Measurements from ENCODE around the gene ENTPD2.

Gene ENTPD2

DNA sequence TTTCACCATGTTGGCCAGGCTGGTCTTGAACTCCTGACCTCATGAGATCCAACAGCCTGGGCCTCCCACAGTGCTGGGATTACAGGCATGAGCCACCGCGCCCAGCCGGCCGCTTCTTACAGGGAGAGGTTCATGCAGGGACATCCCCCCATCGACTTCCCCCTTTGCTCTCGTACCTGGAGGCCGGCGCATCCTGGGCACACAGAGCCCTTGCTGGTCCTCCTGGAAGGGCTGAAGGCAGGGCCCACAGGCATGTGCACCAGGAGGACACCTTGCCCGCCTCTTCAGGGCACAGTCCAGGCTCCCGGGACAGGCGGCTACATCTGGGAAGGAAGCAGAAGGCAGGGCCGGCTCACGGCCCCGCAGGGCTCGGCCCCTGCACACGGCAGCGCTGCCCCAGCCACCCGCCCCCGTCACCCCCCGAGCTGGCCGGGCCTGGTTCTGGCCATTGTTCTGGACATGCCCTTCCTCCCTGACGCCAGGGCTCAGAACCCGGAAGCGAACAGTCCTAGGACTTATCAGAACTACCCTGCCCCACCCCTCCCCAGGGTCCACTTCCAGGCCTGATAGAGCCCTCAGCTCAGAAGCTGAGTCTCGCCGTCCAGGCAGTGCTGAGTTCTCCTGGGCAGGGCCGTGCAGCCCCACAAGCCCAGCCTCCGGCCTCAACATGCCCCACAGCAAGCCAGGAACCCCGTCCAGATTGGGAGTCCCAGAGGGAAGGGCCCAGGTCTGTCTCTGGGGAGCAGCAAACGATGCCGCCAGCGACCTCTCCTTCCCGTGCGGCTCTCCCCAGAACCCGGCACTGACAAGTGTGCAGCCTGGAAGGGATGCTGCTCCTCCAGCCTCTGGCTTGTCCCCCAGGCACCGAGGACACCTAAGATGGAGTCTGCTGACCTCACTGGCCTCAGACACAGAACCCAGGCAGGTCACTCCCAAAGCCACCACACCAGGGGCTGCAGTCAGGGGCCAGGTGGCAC lies 10.8 kb downstream of the ENTPD2 start:
- no peak for DNase-seq
- no peak overlapping the region for H3K27ac ChIP-seq
- no peaks in the 10 kb centered on the region for H3K27me3 ChIP-seq (replicated peaks)
- TF ChIP-seq, protein P1, sequence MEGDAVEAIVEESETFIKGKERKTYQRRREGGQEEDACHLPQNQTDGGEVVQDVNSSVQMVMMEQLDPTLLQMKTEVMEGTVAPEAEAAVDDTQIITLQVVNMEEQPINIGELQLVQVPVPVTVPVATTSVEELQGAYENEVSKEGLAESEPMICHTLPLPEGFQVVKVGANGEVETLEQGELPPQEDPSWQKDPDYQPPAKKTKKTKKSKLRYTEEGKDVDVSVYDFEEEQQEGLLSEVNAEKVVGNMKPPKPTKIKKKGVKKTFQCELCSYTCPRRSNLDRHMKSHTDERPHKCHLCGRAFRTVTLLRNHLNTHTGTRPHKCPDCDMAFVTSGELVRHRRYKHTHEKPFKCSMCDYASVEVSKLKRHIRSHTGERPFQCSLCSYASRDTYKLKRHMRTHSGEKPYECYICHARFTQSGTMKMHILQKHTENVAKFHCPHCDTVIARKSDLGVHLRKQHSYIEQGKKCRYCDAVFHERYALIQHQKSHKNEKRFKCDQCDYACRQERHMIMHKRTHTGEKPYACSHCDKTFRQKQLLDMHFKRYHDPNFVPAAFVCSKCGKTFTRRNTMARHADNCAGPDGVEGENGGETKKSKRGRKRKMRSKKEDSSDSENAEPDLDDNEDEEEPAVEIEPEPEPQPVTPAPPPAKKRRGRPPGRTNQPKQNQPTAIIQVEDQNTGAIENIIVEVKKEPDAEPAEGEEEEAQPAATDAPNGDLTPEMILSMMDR (IDR thresholded peaks at IDR 0.05; ENCODE audit: low read depth, low read length, missing control alignments): no peak
- in situ Hi-C loops (cut with HindIII; ENCODE audit: low pct_ligation_motif_present, low sequenced_read_pairs): loop anchor here (25.0 kb wide), 2 partner anchors 106 to 231 kb away; partner anchors contain the start of genes C8G, FBXW5 and RABL6
- no peak overlapping the region for H3K4me3 ChIP-seq (ENCODE audit: low read depth, low read length)
- peaks cover 15% of the 10 kb centered on the region for H3K36me3 ChIP-seq (replicated peaks)

- Histone ChIP-seq H3K27me3 (replicated peaks) (no peaks in the 10 kb centered on the region), H3K36me3 (replicated peaks) (peaks cover 15% of the 10 kb centered on the region), H3K27ac (no peak overlapping the region), H3K4me3 (ENCODE audit: low read depth, low read length) (no peak overlapping the region)
- in situ Hi-C loops (cut with HindIII; ENCODE audit: low pct_ligation_motif_present, low sequenced_read_pairs): loop anchor here (25.0 kb wide), 2 partner anchors 104 to 229 kb away; partner anchors contain the start of genes C8G, FBXW5 and RABL6
- TF ChIP-seq, protein P1 (IDR thresholded peaks at IDR 0.05; ENCODE audit: low read depth, low read length, missing control alignments): no peak
- DNase-seq: no peak
Measured at GRCh38 chr9:137041124-137041523, 12.7 kb downstream of the ENTPD2 start.

DNA sequence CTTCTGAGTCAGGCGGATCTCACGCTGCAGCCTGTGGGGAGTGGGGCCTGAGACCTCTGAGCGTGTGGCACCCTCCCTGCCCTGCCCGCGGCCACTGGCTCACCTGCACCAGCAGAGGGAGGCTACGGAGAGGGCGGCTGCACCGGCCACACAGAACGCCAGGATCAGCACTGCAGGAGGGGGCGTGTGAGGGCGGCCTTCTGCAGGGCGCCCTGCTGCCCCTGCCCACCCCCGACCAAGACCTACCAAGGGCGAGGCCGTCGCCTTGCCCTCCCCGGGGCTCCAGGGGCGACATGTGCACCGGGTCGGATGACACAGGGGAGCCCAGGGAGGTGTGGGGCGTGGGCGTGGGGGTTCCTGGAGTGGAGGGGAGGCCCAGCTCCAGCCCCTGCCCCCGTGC lies 13.3 kb downstream of the ENTPD2 start:
- DNase-seq: no peak
- TF ChIP-seq, protein P1 (IDR thresholded peaks at IDR 0.05; ENCODE audit: low read depth, low read length, missing control alignments): no peak
- no peak overlapping the region for H3K4me3 ChIP-seq (ENCODE audit: low read depth, low read length)
- no peak overlapping the region for H3K27ac ChIP-seq
- H3K36me3 ChIP-seq (replicated peaks): peaks cover 15% of the 10 kb centered on the region
- no peaks in the 10 kb centered on the region for H3K27me3 ChIP-seq (replicated peaks)
- in situ Hi-C loops (cut with HindIII; ENCODE audit: low pct_ligation_motif_present, low sequenced_read_pairs): loop anchor here (25.0 kb wide), 2 partner anchors 103 to 228 kb away; partner anchors contain the start of genes C8G, FBXW5 and RABL6

DNA sequence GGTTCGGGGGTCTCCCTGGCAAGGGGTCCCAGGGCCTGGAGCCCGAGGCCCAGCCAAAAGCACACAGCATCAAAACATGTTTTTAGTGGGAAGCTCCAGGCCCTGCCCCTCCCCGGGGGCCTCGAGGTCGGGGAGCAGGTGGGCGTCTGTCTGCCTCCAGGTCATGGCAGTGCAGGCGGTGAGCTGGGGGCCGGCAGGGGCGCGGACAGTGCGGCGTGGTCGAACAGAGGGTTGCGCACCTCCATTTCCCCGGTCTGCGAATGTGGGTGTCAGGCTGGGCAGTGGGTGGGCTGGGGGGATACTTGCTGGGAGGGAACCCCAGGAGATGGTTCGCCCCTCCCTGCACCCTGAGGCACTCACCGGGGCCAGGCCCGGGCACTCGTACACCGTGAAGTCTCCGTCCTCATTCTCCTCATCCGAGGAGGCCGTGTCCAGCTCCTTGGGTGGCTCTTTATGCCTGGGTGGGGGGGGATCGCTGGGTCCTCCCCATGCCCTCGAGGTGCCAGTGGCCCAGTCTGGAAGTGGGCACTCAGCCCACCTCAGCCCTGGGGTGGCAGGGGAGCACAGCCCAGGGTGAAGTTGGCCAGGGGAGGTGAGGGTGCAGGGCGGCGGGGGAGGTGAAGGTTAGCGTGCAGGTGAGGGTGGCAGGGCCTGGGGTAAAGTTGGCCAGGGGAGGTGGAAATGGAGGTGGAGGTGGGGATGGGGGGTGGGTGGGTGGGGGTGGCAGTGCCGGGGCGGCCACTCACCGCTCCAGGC lies 14.1 kb downstream of the ENTPD2 start:
- H3K36me3 ChIP-seq (replicated peaks): peaks cover 15% of the 10 kb centered on the region
- in situ Hi-C loops (cut with HindIII; ENCODE audit: low pct_ligation_motif_present, low sequenced_read_pairs): loop anchor here (25.0 kb wide), 2 partner anchors 102 to 227 kb away; partner anchors contain the start of genes C8G, FBXW5 and RABL6

GRCh38 chr9:137038916-137039315 lies 14.9 kb downstream of the ENTPD2 start:
- in situ Hi-C loops (cut with HindIII; ENCODE audit: low pct_ligation_motif_present, low sequenced_read_pairs): loop anchor here (25.0 kb wide), 2 partner anchors 102 to 227 kb away; partner anchors contain the start of genes C8G, FBXW5 and RABL6
- H3K27ac ChIP-seq: no peak overlapping the region
- H3K36me3 ChIP-seq (replicated peaks): peaks cover 15% of the 10 kb centered on the region
- no peak overlapping the region for H3K4me3 ChIP-seq (ENCODE audit: low read depth, low read length)
- TF ChIP-seq, protein P1 (IDR thresholded peaks at IDR 0.05; ENCODE audit: low read depth, low read length, missing control alignments): no peak
- H3K27me3 ChIP-seq (replicated peaks): no peaks in the 10 kb centered on the region
- no peak for DNase-seq

More for the DNA sequence above, 14.1 kb downstream of the ENTPD2 start:
- no peak for DNase-seq
- TF ChIP-seq, protein P1 (IDR thresholded peaks at IDR 0.05; ENCODE audit: low read depth, low read length, missing control alignments): no peak
- H3K4me3 ChIP-seq (ENCODE audit: low read depth, low read length): no peak overlapping the region
- no peaks in the 10 kb centered on the region for H3K27me3 ChIP-seq (replicated peaks)
- no peak overlapping the region for H3K27ac ChIP-seq

Data from brain microvascular endothelial cell (primary cell).